DMS 273 treated with DMSO at 0.1 percent for 48 hours (cell line): ENCODE measurements around the gene CFDP1.

Source experiments
- DNase-seq: peaks from one replicate; lab custom pipeline; 2025; lab: John Stamatoyannopoulos, UW

Gene CFDP1

DNA sequence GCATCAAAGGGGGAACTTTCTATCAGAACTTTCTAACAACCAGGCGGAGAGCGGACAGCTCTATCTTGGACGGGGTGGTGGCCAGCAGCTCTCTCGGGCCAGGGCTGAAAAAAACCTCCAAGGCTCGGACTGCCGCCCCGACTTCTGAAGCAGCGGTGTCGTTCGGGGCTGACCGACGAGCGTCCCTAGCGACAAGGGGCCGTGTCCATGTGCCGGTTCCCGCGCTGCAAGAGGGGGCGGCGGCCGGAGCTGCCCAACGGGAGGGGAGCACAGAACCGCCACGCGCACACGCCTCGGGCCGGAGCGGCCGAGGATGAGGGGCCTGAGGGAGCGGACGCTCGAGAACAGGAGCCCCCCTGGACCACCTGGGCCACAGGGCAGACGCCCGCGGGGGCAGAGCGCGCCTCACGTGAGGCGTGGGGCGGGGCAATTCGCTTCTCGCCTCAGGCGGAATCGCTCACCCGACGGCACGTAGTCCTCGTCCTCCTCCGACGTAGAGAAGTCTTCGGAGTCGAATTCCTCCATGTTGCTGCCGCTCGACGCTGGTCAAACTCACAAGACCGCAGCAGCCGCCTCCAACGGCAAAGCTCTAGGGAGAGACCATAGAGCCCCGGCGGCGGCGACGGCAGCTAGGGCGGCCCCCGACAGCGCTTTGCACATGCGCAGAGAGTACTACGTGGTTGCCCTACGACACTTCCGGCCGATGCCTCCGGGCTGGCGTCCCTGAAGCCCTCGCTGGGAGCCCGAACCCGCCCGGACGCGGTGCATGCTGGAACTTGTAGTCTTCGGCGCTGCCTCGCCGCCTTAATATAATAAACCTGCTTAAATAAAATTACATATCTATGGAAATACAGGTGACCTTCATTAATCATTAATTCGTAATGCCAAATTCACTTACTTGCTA is at the start of gene CFDP1:
TSS of gene CFDP1 (minus strand) at position 676 of the 904 bp plus-strand sequence. CDS start at position 525, 151 bp downstream.
- DNase-seq = peak; percentile 92

DNA sequence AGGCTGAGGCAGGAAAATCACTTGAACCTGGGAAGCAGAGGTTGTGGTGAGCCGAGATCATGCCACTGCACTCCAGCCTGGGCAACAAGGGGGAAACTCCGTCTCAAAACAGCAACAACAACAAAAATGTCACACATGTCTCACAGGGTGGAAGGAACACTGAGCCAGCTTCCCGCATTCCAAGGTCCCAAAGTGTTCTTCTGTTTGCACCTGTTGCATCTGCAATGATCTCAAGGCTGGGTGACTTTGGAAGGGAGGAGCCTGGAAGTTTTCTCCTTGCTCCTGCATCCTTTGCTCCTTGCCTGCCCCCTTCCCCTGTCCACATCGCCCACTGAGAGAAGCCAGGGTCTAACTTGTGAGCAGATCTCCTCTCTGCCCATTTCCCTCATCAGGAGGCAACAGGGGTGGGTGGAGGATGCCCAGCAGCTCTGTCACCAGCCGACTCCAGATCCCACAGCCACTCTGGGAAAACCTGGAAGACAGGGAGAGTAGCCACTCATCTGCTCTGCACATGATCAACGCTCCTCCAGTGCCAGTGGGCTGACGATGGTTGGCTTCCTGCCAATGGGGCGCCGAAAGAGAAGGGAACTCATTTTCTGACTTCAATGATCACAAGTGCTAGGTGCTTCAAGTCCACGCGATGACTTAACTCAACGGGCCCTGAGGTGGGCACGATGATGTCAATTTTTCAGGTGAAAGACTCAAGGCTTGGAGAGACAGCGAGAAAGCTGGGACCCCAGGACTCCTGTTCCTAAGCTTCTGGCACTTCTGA is 49.3 kb upstream of the CFDP1 start:
- DNase-seq = no peak

DNA sequence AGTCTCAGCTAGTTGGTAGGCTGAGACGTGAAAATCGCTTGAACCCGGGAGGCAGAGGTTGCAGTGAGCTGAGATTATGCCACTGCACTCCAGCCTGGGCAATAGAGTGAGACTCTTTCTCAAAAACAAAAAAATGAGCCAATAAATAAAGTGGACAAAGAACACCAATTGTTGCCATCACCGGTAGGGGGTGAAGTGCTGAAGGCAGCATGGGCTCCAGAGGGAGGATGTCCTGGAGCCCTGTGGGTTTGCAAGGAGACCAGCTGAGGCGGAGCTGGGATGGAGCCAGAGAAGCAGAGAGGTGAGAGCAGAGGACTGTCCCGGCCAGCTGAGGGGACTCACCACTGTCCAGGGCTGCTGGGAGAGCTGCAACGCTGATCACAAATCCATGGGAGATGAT is 48.2 kb upstream of the CFDP1 start:
- DNase-seq = no peak

DNA sequence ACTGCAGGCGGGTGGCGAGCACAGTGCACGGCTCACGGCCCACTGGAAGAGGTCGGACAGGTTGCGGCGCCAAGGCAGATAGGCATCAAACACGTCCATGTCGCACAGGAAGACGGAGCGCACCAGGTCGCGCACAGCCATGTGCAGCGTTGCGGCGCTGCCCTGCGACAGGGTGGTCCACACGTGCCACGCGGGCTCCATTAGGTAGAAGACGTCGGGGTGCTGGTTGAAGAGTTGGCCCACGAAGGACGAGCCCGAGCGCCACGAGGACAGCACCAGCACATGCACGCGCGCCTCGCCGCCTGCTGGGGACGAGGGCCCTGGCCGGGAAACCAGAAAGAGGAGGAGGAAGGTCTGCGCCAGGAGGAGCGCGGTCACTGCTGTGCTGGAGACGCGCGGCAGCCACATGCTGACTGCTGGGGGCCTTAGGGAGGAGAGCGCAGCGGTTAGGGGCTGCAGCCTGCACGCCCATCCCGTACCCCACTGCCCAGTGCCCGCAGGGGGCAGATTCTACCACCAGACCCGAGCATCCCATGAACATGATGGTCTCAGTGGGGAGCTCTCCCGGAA is 46.2 kb upstream of the CFDP1 start:
- no peak for DNase-seq

DNA sequence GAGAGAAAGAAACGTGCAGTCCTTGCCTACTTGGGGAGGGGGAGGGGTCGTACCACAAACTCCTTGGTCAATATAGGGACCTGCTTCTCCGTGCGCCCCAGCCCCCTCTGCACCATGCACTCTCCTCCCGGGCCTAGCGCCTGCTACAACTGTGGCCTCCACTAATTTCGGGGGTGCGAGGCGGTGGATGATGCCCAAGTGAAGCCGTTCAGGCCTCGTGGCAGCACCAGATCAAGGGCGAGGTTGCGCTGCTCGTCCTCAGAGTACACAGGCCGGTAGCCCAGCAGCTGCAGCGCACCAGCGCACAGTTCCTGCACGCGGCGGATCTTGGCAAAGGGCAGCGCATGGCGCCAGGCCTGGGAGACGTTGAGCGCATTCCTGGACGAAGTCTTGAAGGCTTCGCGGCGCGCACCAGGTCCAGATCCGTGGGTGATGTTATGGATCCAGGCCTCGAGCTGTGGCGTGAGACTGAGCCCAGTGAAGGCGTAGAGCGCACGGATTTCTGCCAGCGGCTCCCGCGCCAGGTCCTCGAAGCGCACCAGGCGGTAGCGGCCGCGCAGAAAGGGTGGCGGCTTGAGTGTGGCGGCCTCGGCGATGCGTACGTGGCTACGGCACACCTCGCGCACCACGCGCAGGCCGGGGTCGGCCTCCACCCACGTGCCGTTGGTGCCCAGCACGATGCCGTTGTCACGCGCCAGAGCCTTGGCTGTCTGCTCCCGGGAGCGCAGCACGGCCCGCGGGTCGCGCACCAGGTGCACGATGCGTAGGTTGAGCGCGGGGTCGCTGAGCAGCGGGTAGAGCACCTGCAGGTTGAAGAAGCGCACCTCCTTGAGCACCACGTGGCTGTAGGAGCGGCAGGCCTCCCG is 45.4 kb upstream of the CFDP1 start:
- DNase-seq = no peak

DNA sequence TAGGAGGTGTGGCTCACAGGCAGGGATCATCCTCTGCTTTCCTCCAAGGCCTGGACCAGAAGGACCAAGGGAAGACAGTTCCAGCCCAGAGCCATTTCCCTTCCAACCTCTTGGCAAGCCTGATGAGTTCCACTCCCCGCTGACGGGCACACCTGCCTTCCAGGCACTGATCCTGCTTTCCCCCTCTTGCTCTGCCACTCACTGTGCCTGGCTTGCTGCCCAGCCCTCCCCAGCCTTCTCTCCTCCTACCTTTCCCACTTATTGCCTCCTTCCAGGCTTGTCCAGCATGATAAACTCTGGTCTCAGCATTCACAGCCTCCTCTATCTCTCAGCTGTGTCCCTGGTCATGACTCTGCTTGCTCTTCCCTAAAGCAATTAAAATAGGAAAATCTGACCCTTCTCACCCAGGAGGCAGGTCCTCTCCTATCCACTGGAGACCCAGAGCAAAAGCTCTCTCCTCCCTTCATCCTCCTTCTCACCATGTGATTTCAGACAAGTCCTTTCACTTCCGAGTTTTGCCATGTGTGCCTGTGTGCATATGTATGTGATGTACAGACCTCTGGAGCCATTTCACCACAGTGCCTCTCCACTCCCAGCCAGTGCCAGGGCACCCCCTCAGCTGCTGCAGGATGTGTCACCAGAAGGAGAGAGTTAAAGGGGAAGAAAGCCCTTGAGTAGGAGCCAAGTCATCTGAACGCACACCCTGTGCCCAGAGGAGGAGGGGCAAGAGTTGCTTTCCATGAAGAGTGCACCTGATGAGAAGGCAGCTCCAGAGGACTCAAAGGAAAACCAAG is 44.6 kb upstream of the CFDP1 start:
- DNase-seq = no peak

DNA sequence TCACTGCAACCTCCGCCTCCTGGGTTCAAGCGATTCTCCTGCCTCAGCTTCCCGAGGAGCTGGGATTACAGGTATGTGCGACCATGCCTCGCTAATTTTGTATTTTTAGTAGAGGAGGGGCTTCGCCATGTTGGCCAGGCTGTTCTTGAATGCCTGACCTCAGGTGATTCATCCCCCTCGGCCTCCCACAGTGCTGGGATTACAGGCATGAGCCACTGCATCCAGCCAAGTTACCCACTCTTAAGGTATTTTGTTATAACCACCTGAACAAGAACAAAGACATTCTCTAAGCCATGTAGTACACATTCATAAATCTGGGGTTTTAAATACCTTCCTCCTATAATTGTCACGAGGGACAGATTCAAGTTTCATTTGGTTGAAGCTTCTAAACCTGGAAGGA is 43.5 kb upstream of the CFDP1 start:
- DNase-seq = no peak

DNA sequence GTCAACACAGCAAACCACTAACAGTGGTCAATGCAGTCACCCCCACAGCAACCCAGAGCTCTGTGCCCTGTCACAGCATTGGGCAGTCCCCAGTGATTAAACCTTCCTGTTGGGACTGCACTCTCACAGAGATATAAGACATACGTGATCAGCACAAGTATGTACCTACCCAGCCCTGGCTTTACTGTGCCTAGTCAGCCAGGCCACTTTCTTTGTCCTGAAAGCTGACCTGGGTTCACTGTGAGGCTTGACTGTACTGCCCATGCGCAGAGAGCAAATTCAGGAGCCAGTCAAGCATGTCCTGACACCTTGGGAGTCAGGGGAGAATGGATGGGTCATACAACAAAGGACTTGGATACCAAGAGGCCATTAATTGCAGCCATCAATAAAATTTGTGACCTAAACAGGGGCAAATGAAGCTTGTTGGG is 42.1 kb upstream of the CFDP1 start:
- DNase-seq = no peak

DNA sequence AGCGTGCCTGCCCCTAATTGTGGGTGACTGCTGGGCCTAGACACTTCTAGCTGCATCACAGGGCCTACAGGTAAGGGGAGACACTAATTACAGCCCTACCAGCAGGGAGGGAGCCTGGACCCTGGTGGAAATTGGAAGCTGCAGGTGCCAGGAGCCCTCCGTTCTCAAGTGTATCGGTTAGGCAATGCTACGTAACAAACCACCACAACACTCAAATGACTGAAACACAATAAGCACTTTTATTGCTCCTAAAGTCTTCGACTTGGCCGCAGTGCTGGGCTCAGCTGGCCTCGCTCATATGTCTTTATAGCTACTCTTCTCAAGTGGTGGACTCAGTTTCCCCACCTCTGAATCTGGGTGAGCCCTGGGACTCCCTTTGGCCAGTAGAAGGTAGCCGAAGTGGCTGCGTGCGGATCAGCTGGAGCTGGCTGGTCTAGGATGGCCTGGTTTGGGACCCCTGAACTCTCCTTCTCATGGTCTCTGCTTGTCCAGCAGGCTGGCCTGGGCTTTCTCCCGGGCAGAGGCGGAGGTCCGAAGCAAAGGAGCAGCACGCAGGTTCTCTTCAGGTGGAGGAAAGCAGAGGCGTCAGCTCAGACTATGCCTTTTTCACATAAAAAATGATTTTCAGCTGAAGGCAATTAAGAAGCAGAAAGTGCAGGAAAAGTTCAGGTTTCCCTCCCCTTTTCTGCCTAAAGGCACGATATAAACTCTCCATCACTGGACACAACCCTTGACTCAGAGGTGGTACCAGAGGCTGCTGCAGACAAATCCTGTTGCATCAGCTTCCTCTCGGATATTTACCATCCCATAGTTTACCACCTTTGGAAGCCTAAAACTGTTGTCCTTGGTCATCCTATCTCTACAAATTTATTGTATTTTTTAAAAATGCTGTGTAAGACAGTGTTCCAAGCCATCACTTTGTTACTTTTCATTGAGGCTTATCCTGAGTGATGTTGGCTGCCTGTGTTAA is 39.9 kb upstream of the CFDP1 start:
- DNase-seq = no peak

DNA sequence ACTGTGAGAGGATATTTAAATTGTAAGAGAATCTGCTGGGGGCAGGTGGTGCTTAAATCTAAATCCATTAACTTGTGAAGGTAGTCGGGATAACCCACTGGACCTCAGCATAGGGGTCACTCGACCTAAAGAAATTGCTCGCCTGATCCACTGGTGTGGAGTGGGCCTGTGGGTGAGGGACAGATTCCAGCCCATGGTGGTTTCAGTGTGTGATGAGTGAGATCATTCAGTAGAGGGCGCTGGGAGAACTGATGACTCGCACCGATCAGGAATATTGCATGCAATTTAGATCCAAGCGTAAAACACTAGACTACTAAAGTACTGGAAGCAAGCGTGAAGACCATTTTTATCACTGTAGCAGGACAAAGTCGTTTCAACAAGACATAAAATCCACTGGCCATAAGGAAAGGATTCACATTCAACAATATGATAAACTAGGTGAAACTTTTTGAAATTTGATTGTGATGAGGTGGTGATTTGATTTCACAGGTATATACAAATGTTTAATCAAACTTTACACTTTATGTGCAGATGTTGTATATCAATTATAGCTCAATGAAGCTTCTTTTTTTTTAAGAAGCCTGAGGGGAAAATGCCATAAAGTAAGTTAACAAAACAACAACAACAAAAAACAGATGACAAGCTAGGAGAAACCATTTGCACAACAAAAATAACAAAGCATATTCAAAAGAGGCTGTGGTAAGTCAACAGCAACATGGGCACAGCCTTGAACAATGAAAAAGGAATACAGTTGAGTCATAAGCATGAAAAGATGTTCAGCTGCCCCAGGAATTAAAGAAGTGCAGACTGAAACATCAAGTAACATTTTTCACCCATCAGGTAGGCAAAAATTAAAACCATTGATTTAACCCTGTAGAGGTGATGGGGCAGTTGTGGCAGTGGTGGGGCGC is 38.7 kb upstream of the CFDP1 start:
- DNase-seq = peak; percentile 34

DNA sequence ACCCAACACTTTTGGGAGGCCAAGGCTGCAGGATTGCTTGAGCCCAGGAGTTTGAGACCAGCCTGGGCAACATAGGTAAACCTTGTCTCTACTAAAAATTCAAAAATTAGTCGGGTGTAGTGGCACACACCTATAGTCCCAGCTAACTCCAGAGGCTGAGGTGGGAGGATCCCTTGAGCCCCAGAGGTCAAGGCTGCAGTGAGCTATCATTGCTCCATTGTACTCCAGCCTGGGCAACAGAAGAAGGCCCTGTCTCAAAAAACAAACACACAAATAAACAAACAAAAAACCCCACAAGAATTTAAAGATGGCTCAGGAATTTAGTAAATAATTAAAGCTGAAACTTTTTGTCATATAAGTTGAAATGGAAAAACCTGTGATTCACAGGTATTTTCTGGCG is 33.5 kb upstream of the CFDP1 start:
- DNase-seq = no peak

DNA sequence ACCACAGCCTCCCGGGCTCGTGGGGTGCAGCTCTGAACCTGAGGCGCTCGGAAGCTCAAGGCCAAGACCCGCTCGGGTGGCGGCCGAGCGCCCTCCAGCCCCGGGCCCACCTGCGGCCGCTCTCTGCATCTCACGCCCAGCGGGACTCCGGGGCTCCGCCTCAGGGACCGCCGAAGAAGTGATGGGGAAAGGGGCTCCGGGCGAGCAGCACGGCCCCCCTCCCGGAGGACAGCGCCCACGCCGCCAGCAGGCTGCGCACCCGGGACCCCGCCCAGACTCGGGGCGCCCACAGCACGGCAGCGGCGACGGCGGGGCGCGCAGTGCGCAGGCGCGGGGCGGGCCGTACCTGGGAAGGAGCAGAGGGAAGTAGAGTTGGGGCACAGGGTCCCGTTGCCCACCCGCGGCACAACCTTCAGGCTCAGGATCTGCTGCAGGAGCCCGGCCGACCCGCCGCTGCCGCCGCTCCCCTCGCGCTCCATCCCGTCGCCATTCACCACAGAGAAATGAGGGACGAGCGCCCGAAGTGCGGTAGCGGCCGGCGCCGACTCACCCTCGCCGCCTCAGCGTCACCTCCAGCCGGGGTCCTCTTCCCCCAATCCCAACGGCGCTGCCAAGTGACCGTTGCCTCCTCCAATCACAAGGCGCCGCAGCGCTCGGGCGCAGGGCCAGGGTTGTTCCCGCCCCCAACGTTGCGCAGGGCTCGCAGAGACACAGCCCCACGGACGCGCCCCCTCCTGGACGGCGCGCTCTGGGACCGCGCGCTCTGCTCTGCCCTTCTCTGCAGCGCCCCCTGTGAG is 31.0 kb upstream of the CFDP1 start, which contains the start of gene TMEM170A:
TSS of gene TMEM170A (minus strand) at position 568 of the 797 bp plus-strand sequence. CDS start at position 479, 89 bp downstream.
- DNase-seq = peak; percentile 90

DNA sequence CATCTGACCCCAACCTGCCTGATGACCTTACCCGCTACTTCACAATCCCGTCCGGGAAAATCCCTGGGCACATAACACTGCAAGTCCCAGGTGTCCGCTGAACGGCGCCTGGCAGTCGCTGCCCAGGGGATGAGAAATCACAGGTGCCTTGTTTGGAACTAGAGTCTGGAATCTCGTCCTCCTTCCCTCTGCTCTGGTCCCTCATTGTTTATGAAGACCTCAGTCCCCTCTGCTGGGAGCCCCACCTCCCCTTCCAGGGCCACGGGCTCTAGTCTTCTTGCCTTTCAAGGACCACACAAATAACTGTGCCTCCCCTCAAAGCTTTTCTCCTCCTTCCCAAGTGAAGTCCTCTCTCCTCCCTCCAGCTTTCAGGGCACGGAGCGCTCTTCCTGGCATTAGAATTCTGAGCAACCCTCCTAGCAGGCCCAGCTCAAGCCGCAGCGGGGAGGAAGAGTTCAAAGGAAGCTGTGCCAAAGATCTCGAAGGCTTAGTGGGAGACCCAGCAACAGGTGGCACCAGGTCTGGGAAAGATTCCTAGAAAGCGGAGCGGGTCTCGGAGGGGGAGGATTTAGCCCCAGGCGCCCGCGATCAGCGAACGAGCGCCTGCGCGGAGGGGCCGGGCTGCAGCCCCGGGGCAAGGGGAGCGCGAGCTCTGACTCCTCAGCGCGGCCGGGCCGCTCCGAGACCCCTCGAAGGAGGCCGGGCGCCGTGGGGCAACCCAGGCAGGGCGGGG is 30.3 kb upstream of the CFDP1 start:
- DNase-seq = peak; percentile 67

DNA sequence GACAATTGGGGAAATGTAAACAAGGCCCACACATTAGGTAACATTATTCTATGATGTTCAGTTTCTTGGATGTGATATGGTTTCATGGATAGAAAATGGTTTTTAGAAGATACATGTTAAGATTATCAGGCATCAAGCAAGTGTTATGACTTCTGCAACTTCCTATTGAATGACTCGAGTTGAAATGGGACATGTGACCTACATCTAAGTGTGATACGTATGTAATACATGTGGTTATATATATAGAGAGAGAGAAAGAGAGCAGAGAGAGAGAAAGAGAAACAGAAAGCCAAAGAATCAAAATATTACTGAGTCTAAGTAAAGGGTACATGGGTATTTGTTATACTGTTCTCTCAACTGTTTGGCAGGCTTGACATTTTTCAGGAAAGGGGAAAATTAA is 29.5 kb upstream of the CFDP1 start:
- DNase-seq = no peak

DNA sequence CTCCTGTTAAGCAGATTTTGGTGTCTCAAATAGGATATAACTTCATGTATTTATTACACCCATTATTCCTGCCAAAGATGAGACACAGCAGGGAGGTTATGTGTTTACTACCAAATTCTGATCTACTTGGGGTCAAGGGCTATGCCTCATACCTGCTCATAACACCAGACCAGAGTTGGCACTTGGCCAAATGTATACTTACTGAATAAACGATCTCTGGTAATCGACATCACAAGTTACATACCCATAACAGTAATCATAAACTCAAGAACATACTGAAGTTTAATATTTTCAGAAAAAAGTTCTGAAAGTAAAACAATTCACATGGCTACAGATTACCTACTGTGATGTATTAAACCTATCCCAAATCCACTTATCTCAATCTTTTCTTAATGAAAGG is 28.3 kb upstream of the CFDP1 start:
- DNase-seq = no peak

DNA sequence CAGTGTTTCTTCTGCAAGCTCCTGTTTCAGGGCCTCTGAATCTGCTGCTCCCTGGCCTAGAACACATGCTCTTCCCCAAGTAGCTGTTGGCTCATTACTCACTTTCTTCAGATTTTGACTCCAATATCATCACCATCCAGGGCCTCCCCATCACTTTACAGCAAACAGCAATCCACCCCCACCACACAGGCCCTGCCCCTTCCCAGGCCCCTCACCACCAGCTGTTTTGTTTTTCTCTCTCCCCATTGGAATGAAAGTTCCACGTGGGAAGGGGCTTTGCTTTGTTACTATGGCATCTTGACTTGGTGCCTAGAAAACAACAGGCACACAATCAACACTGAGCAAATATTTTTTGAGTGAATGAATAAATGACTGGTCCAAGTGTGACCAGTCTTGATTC is 27.1 kb upstream of the CFDP1 start:
- no peak for DNase-seq

DNA sequence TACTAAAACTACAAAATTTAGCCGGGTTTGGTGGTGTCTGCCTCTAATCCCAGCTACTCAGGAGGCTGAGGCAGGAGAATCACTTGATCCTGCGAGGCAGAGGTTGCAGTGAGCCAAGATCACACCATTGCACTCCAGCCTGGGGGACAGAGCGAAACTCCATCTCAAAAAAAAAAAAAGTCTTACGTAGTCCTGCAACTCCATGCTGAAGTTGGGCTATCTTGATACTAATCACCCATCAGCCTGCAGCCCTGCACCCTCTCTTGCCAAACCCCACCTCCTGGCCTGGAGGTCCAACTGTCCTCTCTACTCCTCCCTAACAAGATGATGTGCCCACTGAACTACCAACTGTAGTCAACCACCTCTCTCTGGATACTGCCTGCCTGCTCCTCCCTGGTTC is 26.4 kb upstream of the CFDP1 start:
- no peak for DNase-seq
